Liver (tissue), 3 donors: ENCODE measurements around the gene PATJ.

Experiments used
- CTCF ChIP-seq: fragments of 150-350 bp; IDR thresholded peaks from 2 replicates; pipeline ENCODE4 v1.5.1; 2017; ENCODE audit warnings: improper control_type of control experiment, low read depth, low read length; ENCODE audit not compliant: missing input control
- EGR1 ChIP-seq, 2 donors: IDR thresholded peaks; 2 replicates each; pipeline ENCODE4 v1.6.1; 2016 to 2018; ENCODE audit warnings: antibody characterized with exemption in 2 of 2, low read depth in 2 of 2
- JUND ChIP-seq, 2 donors: IDR thresholded peaks; 2 replicates each; pipeline ENCODE4 v1.6.1; 2016; ENCODE audit warnings: antibody characterized with exemption in 2 of 2
- MAX ChIP-seq: IDR thresholded peaks from 2 replicates; pipeline ENCODE4 v1.6.1; 2016; ENCODE audit warnings: antibody characterized with exemption
- NR2F2 ChIP-seq: IDR thresholded peaks from 2 replicates; pipeline ENCODE4 v1.6.1; 2016; ENCODE audit warnings: antibody characterized with exemption
- REST ChIP-seq: IDR thresholded peaks from 2 replicates; pipeline ENCODE4 v1.6.1; 2016; ENCODE audit warnings: antibody characterized with exemption, mild to moderate bottlenecking
- TAF1 ChIP-seq: conservative IDR thresholded peaks from 2 replicates; pipeline ENCODE4 v1.6.1; 2016; ENCODE audit warnings: antibody characterized with exemption, mild to moderate bottlenecking
- ZBTB33 ChIP-seq: IDR thresholded peaks from 2 replicates; pipeline ENCODE4 v1.6.1; 2016; ENCODE audit warnings: antibody characterized with exemption
- TF ChIP-seq, protein P1 (sequence below): IDR thresholded peaks from 2 replicates; pipeline ENCODE4 v1.6.1; 2016; ENCODE audit warnings: antibody characterized with exemption
- donor health status: healthy.
- donor health status: healthy.

DNA sequence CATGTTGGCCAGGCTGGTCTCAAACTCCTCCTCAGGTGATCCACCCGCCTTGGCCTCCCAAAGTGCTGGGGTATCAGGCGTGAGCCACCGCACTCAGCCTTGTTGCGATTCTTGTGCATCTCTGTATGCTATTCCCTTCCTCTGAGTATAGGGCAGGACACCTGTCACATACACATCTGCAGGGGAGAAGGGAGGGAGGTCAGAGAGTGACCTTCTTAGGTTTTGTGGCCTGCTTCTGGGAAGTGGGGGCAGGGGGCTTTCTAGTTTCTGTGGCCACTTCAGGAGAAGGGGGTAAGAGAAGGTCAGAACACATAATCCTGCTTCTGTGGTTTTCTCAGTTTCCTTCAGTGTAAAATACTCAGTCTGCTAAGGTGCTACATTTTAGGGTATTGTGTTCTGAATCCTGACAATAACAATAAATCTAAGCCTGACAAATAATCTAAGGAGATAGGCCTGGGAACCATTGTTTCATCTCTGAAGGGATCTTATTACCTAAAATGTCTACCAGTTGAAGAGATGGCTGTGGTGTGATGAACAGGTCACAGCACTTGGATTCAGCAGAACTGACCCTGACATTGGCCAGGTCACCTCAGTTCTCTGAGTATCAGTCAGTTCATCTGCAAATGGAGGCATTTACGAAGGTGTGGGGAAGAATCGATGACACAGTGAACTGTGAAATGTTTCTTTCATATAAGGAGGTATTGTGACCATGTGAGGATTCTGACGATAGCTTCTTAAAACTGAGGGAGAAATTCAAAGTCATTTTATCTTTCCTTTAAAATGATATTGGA is 239.8 kb downstream of the PATJ start:
- no peak for TF ChIP-seq CTCF
- no peak for TF ChIP-seq REST
- no peak for TF ChIP-seq NR2F2
- no peak for TF ChIP-seq JUND (IDR thresholded peaks at IDR 0.05)
- no peak for TF ChIP-seq EGR1 (IDR thresholded peaks at IDR 0.05; ENCODE audit: low read depth in 2 of 2)
- TF ChIP-seq TAF1 = no peak
- TF ChIP-seq, protein P1, sequence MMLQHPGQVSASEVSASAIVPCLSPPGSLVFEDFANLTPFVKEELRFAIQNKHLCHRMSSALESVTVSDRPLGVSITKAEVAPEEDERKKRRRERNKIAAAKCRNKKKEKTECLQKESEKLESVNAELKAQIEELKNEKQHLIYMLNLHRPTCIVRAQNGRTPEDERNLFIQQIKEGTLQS = no peak
- TF ChIP-seq ZBTB33 = no peak
- no peak for TF ChIP-seq MAX
